ENCODE results near the gene CCDC88C. TPM values are rescaled to one million over a fixed set of nuclear protein-coding genes. Genes with fewer than 3 reads are reported as not detected.

CCDC88C gene
- total RNA-seq, 1 experiment from 2014 or later: 57.9 TPM

DNA sequence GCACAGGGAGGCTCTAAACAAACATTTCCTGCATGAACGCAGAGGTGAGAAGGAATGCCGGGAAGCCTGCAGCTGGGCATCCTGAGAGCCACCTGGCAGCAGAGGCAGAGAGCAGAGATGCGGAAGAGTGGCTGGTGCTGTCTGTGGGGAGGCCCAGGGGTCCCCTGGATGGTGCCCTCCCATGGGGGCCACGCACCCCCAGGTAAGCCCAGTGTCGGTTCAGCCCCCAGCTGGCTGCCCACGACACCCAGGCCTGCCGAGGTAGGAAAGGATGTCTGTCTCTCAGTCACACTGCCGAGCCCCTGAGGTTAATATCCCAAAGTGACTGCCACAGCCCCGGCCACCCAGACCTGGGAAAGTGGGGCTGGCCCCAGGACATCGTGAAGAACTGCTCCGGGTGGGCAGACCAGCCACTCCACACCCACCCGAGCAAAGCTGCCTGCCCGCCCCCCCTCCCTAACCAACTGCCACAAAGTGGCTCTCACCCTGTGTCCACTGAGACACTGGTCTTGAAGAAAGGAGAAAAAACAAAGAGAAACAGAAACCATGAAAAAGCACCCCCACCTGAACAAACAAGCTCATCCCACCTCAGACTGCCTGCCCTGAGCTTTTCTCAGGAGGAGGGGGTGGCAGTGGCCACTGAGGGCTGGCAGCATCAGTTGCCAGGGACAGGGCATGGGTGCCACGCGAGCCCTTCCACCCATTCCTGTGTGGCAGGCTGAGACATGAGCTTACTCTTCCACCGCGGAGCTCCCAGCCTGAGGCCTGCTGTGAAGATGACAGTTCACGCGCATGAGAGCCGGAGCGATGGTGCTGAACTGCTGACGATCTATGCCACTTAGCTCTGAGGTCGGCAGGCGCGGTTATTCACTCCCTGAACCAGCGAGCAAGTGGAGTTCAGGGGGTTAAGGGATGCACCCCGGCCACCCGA lies 40.8 kb downstream of the CCDC88C start:
- H3K36me3 ChIP-seq (ENCODE audit: insufficient read depth, low read length): peaks cover 10% of the 10 kb centered on the region
- H2AFZ ChIP-seq (ENCODE audit: low read length): no peak overlapping the region
- H3K4me2 ChIP-seq (ENCODE audit: low read depth, low read length, poor library complexity, severe bottlenecking): no peak overlapping the region
- no peak overlapping the region for H3K4me3 ChIP-seq (ENCODE audit: low read length)
- peaks cover 83% of the 10 kb centered on the region for H3K4me1 ChIP-seq (ENCODE audit: low read length)
- no peak overlapping the region for H3K27ac ChIP-seq (ENCODE audit: low read length)
- H3K9me3 ChIP-seq (ENCODE audit: low read length): no peaks in the 10 kb centered on the region
- H3K9ac ChIP-seq (ENCODE audit: low read length): no peak overlapping the region
- no peaks in the 10 kb centered on the region for H3K9me2 ChIP-seq (replicated peaks; ENCODE audit: insufficient read depth, low read length)
- no peaks in the 10 kb centered on the region; the same call in 1 of the 2 replicates for H3K27me3 ChIP-seq (ENCODE audit: low read length)
- DNase-seq: no peak
- peaks cover 32% of the 10 kb centered on the region for H3K79me2 ChIP-seq (ENCODE audit: low read length)
- peaks cover 97% of the 10 kb centered on the region for H4K20me1 ChIP-seq (ENCODE audit: insufficient read depth, low read depth, low read length)

DNA sequence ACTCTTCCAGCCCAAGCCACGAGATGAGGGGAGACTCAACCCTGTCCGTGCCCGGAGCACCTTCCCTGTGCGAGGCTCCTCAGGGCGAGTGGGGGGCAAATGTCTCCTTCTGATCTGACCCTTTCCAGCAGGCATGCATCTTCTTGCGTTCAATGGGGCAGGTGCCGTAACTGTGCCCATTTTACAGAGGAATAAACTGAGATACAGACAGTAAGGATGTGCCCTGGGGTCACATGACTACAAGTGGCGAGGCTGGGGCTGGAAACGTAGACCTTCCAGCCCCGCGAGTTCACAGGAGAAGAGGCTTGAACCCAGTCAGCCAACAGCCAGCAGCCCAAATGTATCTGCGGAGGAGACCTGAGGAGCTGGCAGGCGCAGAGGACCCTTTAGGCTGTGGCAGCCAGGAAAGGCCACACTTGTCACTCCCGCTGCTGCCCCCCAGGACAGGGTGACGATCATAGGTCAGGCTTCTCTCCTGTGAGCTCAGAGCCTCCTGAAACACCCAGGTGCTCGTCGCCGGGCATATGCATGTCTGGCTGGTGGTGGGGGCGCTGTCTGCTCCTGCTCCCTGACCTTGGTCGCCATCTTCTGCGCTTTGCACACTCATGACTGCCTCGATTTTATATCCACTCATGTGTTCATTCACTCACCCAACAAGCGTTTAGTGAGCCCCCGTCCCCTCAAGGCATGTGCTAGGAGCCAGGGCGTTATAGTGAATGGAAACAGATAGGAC lies 41.7 kb downstream of the CCDC88C start:
- Histone ChIP-seq H3K9ac (ENCODE audit: low read length) (no peak overlapping the region), H4K20me1 (ENCODE audit: insufficient read depth, low read depth, low read length) (peaks cover 97% of the 10 kb centered on the region), H3K27ac (ENCODE audit: low read length) (no peak overlapping the region), H3K27me3 (ENCODE audit: low read length) (no peaks in the 10 kb centered on the region; the same call in 1 of the 2 replicates), H3K79me2 (ENCODE audit: low read length) (peaks cover 28% of the 10 kb centered on the region), H3K36me3 (ENCODE audit: insufficient read depth, low read length) (peaks cover 10% of the 10 kb centered on the region), H3K4me2 (ENCODE audit: low read depth, low read length, poor library complexity, severe bottlenecking) (peak overlapping the region; percentile 34), H3K4me3 (ENCODE audit: low read length) (no peak overlapping the region), H3K9me2 (replicated peaks; ENCODE audit: insufficient read depth, low read length) (no peaks in the 10 kb centered on the region), H3K9me3 (ENCODE audit: low read length) (no peaks in the 10 kb centered on the region), H2AFZ (ENCODE audit: low read length) (no peak overlapping the region), H3K4me1 (ENCODE audit: low read length) (peaks cover 74% of the 10 kb centered on the region)
- no peak for DNase-seq

GRCh38 chr14:91374879-91375702 lies 42.5 kb downstream of the CCDC88C start:
- Histone ChIP-seq H2AFZ (ENCODE audit: low read length) (no peak overlapping the region), H3K4me2 (ENCODE audit: low read depth, low read length, poor library complexity, severe bottlenecking) (peak overlapping the region; percentile 34), H3K27ac (ENCODE audit: low read length) (no peak overlapping the region), H3K4me1 (ENCODE audit: low read length) (peaks cover 69% of the 10 kb centered on the region), H3K79me2 (ENCODE audit: low read length) (peaks cover 22% of the 10 kb centered on the region), H3K36me3 (ENCODE audit: insufficient read depth, low read length) (peaks cover 10% of the 10 kb centered on the region), H3K4me3 (ENCODE audit: low read length) (no peak overlapping the region), H3K9ac (ENCODE audit: low read length) (peak overlapping the region; percentile 11), H3K9me3 (ENCODE audit: low read length) (no peaks in the 10 kb centered on the region), H4K20me1 (ENCODE audit: insufficient read depth, low read depth, low read length) (peaks cover 97% of the 10 kb centered on the region), H3K9me2 (replicated peaks; ENCODE audit: insufficient read depth, low read length) (no peaks in the 10 kb centered on the region), H3K27me3 (ENCODE audit: low read length) (no peaks in the 10 kb centered on the region; the same call in 1 of the 2 replicates)
- no peak for DNase-seq

DNA sequence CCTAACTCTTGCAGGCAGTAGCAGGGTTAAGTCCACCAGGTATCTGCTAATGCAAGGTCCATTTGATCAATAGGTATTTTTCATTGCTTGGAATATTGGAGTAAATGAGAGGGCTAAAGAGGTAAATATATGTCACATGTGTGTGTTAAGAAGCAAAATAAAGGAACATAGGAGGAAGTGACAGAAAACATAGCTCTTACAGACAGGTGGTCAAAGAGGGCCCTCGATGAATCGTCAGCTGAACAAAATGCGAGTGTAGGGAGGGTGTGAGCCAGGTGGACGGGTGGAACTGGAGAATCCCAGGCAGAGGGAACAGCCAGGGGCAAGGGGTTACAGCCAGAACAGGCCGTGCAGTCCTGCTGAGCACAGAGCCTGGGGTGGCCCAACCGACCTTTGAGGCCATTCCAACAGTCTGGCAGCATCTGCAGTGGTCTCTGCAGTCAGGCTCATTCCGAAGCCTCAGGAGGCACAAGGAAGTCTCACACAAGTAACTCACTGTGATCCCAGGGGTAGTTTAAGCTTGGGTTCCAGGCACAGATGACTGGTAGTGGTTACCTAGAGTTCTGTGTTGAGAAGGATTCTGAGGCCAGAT lies 43.2 kb downstream of the CCDC88C start:
- H3K36me3 ChIP-seq (ENCODE audit: insufficient read depth, low read length): peaks cover 8% of the 10 kb centered on the region
- H3K4me3 ChIP-seq (ENCODE audit: low read length): peak overlapping the region; percentile 11; the same call in 1 of the 2 replicates
- H4K20me1 ChIP-seq (ENCODE audit: insufficient read depth, low read depth, low read length): peaks cover 97% of the 10 kb centered on the region
- no peaks in the 10 kb centered on the region for H3K9me2 ChIP-seq (replicated peaks; ENCODE audit: insufficient read depth, low read length)
- DNase-seq: no peak
- H3K4me2 ChIP-seq (ENCODE audit: low read depth, low read length, poor library complexity, severe bottlenecking): peak overlapping the region; percentile 34
- H3K9me3 ChIP-seq (ENCODE audit: low read length): no peaks in the 10 kb centered on the region
- peak overlapping the region; percentile 24 for H3K27ac ChIP-seq (ENCODE audit: low read length)
- H3K4me1 ChIP-seq (ENCODE audit: low read length): peaks cover 69% of the 10 kb centered on the region
- no peaks in the 10 kb centered on the region; the same call in 1 of the 2 replicates for H3K27me3 ChIP-seq (ENCODE audit: low read length)
- no peak overlapping the region for H2AFZ ChIP-seq (ENCODE audit: low read length)
- H3K9ac ChIP-seq (ENCODE audit: low read length): peak overlapping the region; percentile 11
- H3K79me2 ChIP-seq (ENCODE audit: low read length): peaks cover 17% of the 10 kb centered on the region

DNA sequence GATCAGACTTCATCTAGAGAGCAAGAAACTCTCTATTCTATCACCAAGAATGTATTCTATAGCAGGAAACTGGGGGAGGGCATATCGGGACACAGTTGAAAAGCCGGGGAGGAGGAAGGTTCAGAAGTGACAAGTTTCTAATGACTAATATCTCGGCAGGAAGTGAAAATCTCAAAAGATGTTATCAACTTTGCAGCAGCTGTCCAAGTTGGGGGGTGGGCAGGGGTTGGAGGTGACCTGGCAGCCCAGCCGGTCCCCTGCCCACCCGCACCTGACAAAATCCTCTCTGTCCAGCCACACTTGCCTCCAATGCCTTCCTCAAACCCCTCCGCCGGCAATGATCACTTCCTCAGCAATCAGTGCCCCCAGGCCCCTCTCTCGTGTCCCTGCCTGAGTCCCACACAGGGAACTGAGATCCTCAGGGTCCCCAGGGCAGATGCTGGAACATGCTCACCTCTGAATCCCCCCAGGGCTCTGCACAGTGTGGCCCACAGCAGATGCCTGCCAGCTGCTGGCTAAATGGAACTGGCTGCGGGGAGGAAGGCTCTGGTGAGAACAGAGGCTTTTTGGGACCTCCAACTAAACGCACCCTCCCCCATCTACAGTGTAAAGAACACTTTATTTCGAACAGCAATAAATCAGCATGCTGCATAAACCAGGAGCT lies 43.9 kb downstream of the CCDC88C start:
- Histone ChIP-seq H3K9me3 (ENCODE audit: low read length) (no peaks in the 10 kb centered on the region), H3K36me3 (ENCODE audit: insufficient read depth, low read length) (peaks cover 1% of the 10 kb centered on the region), H3K9ac (ENCODE audit: low read length) (peak overlapping the region; percentile 29), H3K9me2 (replicated peaks; ENCODE audit: insufficient read depth, low read length) (no peaks in the 10 kb centered on the region), H3K27me3 (ENCODE audit: low read length) (no peaks in the 10 kb centered on the region; the same call in 1 of the 2 replicates), H4K20me1 (ENCODE audit: insufficient read depth, low read depth, low read length) (peaks cover 95% of the 10 kb centered on the region), H3K27ac (ENCODE audit: low read length) (peak overlapping the region; percentile 24), H3K4me1 (ENCODE audit: low read length) (peaks cover 64% of the 10 kb centered on the region), H3K79me2 (ENCODE audit: low read length) (peaks cover 18% of the 10 kb centered on the region), H3K4me2 (ENCODE audit: low read depth, low read length, poor library complexity, severe bottlenecking) (peak overlapping the region; percentile 34), H3K4me3 (ENCODE audit: low read length) (peak overlapping the region; percentile 11; the same call in 1 of the 2 replicates), H2AFZ (ENCODE audit: low read length) (no peak overlapping the region)
- DNase-seq: peak; percentile 77

GRCh38 chr14:91372671-91373495 lies 44.7 kb downstream of the CCDC88C start:
- peaks cover 24% of the 10 kb centered on the region for H3K79me2 ChIP-seq (ENCODE audit: low read length)
- H3K9ac ChIP-seq (ENCODE audit: low read length): peak overlapping the region; percentile 29
- H3K9me3 ChIP-seq (ENCODE audit: low read length): no peaks in the 10 kb centered on the region
- no peaks in the 10 kb centered on the region; the same call in 1 of the 2 replicates for H3K27me3 ChIP-seq (ENCODE audit: low read length)
- no peak overlapping the region for H3K4me3 ChIP-seq (ENCODE audit: low read length)
- H3K4me1 ChIP-seq (ENCODE audit: low read length): peaks cover 64% of the 10 kb centered on the region
- peak; percentile 63 for DNase-seq
- H4K20me1 ChIP-seq (ENCODE audit: insufficient read depth, low read depth, low read length): peaks cover 95% of the 10 kb centered on the region
- H3K36me3 ChIP-seq (ENCODE audit: insufficient read depth, low read length): no peaks in the 10 kb centered on the region; the same call in 1 of the 2 replicates
- H3K27ac ChIP-seq (ENCODE audit: low read length): peak overlapping the region; percentile 24; the same call in 1 of the 2 replicates
- peak overlapping the region; percentile 34 for H3K4me2 ChIP-seq (ENCODE audit: low read depth, low read length, poor library complexity, severe bottlenecking)
- no peak overlapping the region for H2AFZ ChIP-seq (ENCODE audit: low read length)
- no peaks in the 10 kb centered on the region for H3K9me2 ChIP-seq (replicated peaks; ENCODE audit: insufficient read depth, low read length)

Measured in Karpas-422 (cell line).